Smooth muscle cell of the brain vasculature (primary cell): Measurements from ENCODE around the gene PIP5K1A.

Experiments used
- DNase-seq: peaks from one replicate; pipeline ENCODE4 v3.0.0-alpha.2; 2012; ENCODE audit warnings: low read depth, low spot score

The PIP5K1A gene

GRCh38 chr1:151288502-151288901 lies 90.2 kb downstream of the PIP5K1A start:
- no peak for DNase-seq

- DNase-seq, result no peak
These were observed 91.0 kb downstream of the PIP5K1A start for GRCh38 chr1:151289080-151289935.

DNA sequence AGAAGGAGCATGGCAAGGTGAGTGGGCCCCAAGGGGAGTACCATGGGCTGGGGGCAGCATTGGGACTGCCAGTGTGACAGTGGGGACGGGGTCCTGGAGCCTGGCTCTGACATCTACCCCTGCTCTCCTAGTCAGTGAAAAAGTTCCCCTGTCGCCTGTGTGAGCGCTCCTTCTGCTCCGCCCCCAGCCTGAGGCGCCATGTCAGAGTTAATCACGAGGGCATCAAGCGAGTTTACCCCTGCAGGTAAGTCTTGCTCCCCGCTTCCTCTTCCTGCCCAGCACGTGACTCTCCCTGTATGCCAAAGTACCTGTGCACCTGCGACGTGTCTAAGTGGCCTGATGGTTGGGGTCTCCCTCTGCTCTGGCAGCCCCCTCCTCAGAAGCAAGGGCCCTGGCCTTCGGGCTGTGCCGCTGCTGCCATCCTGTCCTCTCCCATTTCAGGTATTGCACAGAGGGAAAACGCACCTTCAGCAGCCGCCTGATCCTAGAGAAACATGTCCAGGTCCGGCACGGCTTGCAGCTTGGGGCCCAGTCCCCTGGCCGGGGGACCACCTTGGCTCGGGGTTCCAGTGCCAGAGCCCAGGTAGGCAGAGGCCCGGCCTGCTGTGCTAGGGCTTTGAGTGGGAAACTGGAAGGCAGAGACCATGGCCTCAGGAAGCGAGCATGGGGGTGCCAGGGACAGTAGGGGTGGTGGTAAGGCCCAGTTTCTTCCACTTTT lies 91.8 kb downstream of the PIP5K1A start:
- no peak for DNase-seq

- no peak for DNase-seq
These were observed 92.5 kb downstream of the PIP5K1A start for GRCh38 chr1:151290709-151291303.

GRCh38 chr1:151292207-151293030 lies 94.1 kb downstream of the PIP5K1A start:
- DNase-seq, result no peak

DNA sequence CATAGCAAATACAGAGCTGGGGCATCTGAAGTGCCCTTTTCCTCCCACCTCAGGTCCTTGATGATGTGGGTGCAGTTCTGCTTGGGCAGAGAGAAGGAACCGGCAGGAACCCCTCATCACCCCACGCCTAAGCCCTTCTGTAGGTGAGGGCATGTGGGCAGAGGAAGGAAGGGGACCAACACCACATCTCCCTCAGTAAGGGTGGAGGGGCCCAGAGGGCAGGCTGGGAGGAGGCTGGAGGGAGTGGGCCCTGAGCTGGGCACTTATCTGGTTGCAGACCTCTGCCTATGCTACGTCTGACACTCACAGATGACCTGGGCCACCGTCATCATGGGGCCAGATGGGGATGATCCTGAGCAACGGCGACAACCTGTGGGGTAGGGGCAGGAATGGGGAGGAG lies 94.7 kb downstream of the PIP5K1A start:
- no peak for DNase-seq

GRCh38 chr1:151294742-151295462 lies 96.5 kb downstream of the PIP5K1A start:
- no peak for DNase-seq
